Stimulated activated CD8-positive, alpha-beta memory T cell treated with anti-CD3 and anti-CD28 coated beads, Interleukin-4, amount 100 ng/mL, for 1 hour (primary cell): ENCODE data around the gene SYPL1.
A peak's percentile ranks its signal among the peaks of the same experiment; 100 is the strongest.
"Not testable (repeated sequence)": the region's sequence is repeated elsewhere in the genome, so short reads cannot be mapped to it uniquely, and the experiment has no call there.

Experiments
- DNase-seq, 2 donors: peaks; one replicate each; pipeline ENCODE4 v3.0.0-alpha.2; 2020; ENCODE audit warnings: low read depth in 2 of 2, low spot score in 1 of 2

Gene SYPL1

DNA sequence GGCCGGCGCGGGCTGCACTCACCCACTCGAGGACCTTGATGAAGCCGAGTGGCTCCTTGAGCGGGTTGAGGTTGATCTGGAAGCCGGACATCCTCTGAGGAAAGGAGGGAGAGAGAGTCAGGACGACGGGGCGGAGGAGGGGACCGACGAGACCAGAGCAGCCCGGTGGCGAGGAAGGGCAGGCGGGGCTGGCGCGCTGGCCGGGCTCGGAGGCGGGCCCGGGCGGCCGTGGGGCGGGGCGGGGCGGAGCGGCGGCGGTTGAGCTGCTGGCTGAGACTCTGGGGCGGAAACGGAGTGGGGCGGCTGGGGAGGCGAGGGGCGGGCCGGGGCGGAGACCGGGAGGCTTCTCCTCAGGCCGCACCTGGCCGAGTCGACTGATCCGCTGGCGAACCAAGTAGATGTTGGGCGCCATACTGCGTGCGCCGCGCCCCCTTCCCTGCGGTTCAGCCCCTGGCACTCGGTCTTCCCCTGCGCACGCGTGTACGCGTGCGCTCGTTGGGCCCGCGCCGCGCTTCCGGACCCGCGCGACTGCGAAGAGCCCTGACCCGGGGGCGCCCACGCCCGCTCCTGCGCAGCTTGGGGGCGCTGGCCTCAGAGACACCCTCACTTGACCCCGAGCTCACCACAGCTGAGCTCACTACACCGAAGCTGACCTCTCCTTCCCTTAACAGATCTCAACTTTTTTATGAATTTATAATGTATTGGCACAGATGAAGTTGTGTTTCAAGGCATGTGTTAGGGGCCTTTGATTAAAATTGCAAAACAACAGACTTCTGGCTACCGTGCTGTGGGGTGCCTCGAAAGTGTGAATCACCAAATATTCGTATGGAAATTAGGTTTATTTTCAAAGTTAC lies at the start of gene SYPL1:
Gene SYPL1 (minus strand): TSS at position 195 of the 854 bp plus-strand sequence. CDS start 104 bp downstream, at position 91.
- peak; percentile 85 to 90 for DNase-seq

DNA sequence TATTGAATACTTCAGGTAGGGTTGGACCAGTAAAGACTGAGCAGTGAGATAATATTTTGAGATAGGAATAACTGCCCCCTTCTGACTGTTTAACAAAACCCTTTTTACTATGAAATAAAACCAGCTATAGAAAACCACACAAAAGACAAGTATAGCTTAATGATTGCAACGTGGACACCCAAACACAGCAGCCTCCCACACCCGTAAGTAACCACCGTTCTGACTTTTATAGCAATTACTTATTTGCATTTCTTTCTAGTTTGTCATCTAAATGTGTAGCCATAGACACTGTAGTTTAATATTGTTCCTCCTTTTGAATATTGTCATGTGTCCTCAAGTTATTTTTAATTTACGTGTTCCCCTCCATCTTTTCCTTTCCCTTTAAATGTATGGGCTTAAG lies 42.9 kb upstream of the SYPL1 start:
- no peak for DNase-seq

GRCh38 chr7:106153891-106154449 lies 41.9 kb upstream of the SYPL1 start:
- DNase-seq = peak; percentile 41 to 52

- no peak for DNase-seq
These were observed 40.2 kb upstream of the SYPL1 start for GRCh38 chr7:106152313-106152665.

GRCh38 chr7:106151459-106152312 lies 39.6 kb upstream of the SYPL1 start:
- DNase-seq = no peak

GRCh38 chr7:106143711-106144337 lies 31.7 kb upstream of the SYPL1 start:
- no peak for DNase-seq

GRCh38 chr7:106142136-106142535 lies 30.0 kb upstream of the SYPL1 start:
- DNase-seq = no peak

DNA sequence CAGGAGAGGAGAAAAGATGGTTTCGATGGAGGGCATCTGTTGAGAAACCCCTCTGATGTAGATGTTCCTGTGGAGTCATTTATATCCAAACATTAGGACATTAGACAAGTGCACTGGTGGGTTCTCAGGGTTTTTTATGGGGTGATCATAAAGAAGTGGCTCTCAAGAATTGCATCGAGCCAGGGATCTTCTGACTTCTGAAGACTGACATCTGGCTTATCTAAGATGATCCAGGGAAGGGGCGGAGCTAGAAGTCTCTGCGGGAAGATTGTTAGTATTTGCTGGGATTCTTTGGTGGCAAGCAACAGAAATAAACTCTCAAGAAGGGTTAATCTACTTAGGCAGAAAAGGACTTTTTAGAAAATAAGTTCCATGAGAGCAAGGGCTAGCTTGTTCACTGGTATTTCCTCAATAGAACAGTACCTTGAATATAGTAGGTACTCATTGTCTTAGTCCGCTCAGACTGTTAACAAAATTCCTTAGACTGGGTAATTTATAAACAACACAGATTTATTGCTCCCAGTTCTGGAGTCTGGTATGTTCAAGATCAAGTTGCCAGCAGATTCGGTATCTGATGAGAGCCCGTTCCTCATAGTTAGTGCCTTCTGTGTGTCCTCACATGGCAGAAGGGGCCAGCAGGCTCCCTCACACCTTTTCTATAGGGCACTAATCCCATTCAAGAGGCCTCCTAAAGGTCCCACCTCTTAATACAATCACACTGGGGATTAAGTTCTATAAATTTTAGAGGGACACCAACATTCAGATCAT lies 28.5 kb upstream of the SYPL1 start:
- no peak for DNase-seq

- no peak for DNase-seq
These were observed 27.4 kb upstream of the SYPL1 start for GRCh38 chr7:106139265-106140251.

GRCh38 chr7:106138776-106139175 lies 26.7 kb upstream of the SYPL1 start:
- no peak for DNase-seq

- not testable (repeated sequence) for DNase-seq
These were observed 26.1 kb upstream of the SYPL1 start for GRCh38 chr7:106138181-106138580.

- no peak for DNase-seq
These were observed 22.1 kb upstream of the SYPL1 start for GRCh38 chr7:106134241-106134640.

DNA sequence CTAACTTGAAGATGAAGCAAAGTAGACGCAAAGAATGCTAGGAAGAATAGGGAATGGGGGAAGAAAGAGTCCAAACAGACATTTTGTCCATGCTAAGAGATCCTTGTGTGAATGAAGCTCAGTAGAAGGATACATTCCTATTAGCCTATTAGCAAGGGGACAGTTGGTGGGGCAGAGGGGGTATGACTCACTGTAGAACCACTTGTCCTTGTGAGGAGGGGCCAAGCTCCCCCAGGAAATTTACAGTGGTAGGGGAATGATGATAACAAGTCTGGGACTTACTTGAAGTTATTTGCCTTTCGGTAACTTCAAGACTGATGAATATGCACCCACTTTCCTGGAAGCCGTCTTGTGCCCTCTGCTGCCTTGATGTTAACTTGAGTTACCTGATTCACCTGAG lies 17.2 kb upstream of the SYPL1 start:
- DNase-seq = no peak

- no peak for DNase-seq
These were observed 16.7 kb upstream of the SYPL1 start for GRCh38 chr7:106128836-106129235.

DNA sequence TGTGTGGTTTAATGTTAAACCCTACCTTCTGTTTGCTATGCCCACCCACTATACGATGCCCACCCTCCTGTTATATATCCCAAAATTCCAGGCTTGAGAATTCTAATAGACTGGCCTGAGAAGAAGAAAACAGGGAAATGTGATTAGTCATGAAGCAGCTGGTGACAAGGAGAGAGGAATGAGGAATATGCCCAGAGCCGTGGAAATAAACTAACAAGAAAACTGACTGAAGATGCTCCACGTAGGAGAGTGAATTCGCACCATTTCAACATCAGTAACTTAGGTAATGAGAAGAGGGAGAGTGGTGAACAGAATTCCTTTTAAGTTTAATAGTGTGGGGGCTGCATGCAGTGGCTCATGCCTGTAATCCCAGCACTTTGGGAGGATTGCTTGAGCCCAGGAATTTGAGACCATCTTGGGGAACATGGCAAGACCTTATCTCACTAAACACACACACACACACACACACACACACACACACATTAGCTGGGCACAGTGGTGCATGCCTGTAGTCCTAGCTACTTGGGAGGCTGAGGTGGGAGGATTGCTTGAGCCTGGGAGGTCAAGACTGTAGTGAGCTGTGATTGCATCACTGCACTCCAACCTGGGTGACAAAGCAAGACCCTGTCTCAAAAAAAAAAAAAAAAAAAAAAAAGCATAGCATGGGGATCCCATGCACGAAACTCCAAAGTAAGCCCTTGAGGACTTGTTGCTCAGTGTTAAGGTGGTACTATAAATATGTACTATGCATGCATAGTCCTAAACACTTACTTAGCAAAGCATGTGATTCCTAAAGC lies 16.1 kb upstream of the SYPL1 start:
- no peak for DNase-seq

- peak in 1 of 2 donors; percentile 9 for DNase-seq
These were observed 14.2 kb upstream of the SYPL1 start for GRCh38 chr7:106126170-106126938.

DNA sequence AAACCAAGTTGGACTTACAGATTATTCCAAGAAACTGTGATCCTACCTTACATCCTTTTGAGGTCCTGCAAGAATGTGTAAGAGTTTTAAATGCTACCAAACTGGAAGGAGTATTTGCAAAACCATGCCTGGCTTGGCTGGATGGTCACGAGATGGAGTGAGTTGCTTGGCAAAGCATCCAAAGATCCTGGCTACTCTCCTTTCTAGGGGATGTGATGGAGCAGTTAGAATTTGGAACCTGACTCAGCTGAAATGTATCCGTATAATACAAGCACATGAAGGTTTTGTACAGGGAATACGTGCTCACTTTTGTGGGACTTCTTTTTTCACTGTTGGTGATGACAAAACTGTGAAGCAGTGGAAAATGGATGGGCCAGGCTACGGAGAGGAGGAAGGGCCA lies 13.3 kb upstream of the SYPL1 start:
- DNase-seq = no peak

DNA sequence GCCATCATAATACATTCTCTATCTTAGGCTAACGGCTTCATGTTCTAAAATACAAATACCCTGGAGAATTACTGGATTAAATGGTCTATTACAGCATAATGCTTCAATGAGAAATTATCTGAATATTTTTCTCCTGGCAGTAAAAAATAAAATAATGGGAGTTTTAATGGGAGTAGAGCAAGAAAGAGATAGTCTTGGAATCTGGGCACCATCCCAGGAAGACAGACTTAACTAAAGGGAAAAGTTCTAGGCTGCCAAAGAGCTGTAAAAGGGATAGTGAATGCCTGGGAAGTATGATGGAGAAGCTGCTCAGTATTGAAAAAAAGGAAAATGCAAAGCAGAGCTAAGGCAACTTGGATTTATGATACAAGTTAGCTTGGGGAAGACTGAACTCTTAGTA lies 12.1 kb upstream of the SYPL1 start:
- no peak for DNase-seq
